ENCODE measurements around the gene MMAB.

The MMAB gene

GRCh38 chr12:109581856-109582255, 8.6 kb upstream of the MMAB start:
- no peak for DNase-seq
- no peak for TF ChIP-seq CTCF (IDR thresholded peaks at IDR 0.05)
- H3K36me3 ChIP-seq: peaks cover 27 to 87% (median 69%) of the 10 kb centered on the region in 3 donors

GRCh38 chr12:109581334-109581691, 8.0 kb upstream of the MMAB start:
- H3K4me3 ChIP-seq: no peak overlapping the region
- H3K27me3 ChIP-seq: no peaks in the 10 kb centered on the region
- H3K36me3 ChIP-seq: peaks cover 31 to 87% (median 64%) of the 10 kb centered on the region in 3 donors
- TF ChIP-seq CTCF (IDR thresholded peaks at IDR 0.05): no peak
- DNase-seq: no peak
- no peak overlapping the region for H3K27ac ChIP-seq
- intact Hi-C loops (cut with DNase I; ENCODE audit: low total_unique reads): no loop called here
- no peaks in the 10 kb centered on the region for H3K4me1 ChIP-seq
- no peaks in the 10 kb centered on the region for H3K9me3 ChIP-seq

More at GRCh38 chr12:109581856-109582255, 8.6 kb upstream of the MMAB start:
- H3K27ac ChIP-seq: no peak overlapping the region
- H3K4me1 ChIP-seq: no peaks in the 10 kb centered on the region
- intact Hi-C loops (cut with DNase I; ENCODE audit: low total_unique reads): no loop called here
- no peaks in the 10 kb centered on the region for H3K9me3 ChIP-seq
- no peak overlapping the region for H3K4me3 ChIP-seq
- H3K27me3 ChIP-seq: no peaks in the 10 kb centered on the region

GRCh38 chr12:109580684-109581333, 7.5 kb upstream of the MMAB start:
- peaks cover 31 to 87% (median 63%) of the 10 kb centered on the region in 3 donors for H3K36me3 ChIP-seq
- no peaks in the 10 kb centered on the region for H3K9me3 ChIP-seq
- no peak for TF ChIP-seq CTCF (IDR thresholded peaks at IDR 0.05)
- no peak for DNase-seq
- no peak overlapping the region for H3K27ac ChIP-seq
- H3K4me3 ChIP-seq: no peak overlapping the region
- H3K4me1 ChIP-seq: no peaks in the 10 kb centered on the region
- intact Hi-C loops (cut with DNase I; ENCODE audit: low total_unique reads): no loop called here
- no peaks in the 10 kb centered on the region for H3K27me3 ChIP-seq

- Histone ChIP-seq H3K27ac (no peak overlapping the region), H3K9me3 (no peaks in the 10 kb centered on the region), H3K36me3 (peaks cover 31 to 85% (median 63%) of the 10 kb centered on the region in 3 donors), H3K4me3 (no peak overlapping the region), H3K27me3 (no peaks in the 10 kb centered on the region), H3K4me1 (no peaks in the 10 kb centered on the region)
- no peak for DNase-seq
- no peak for TF ChIP-seq CTCF (IDR thresholded peaks at IDR 0.05)
- intact Hi-C loops (cut with DNase I; ENCODE audit: low total_unique reads): no loop called here
These were observed 7.0 kb upstream of the MMAB start for GRCh38 chr12:109580272-109580671.

- Histone ChIP-seq H3K4me3 (no peak overlapping the region), H3K27me3 (no peaks in the 10 kb centered on the region), H3K36me3 (peaks cover 31 to 81% (median 63%) of the 10 kb centered on the region in 3 donors), H3K9me3 (no peaks in the 10 kb centered on the region), H3K27ac (no peak overlapping the region), H3K4me1 (peaks cover 0 to 4% (median 3%) of the 10 kb centered on the region in 4 donors)
- DNase-seq: no peak
- intact Hi-C loops (cut with DNase I; ENCODE audit: low total_unique reads): no loop called here
- TF ChIP-seq CTCF (IDR thresholded peaks at IDR 0.05): no peak
These were observed 6.3 kb upstream of the MMAB start for GRCh38 chr12:109579639-109580038.

Measured in tibial artery (tissue), 4 donors.